ENCODE data around the gene MYRIP. TPM values are rescaled to one million over a fixed set of nuclear protein-coding genes. Genes with fewer than 3 reads are reported as not detected.

MYRIP gene
- polyA plus RNA-seq, 1 of the 3 experiments (the other 2 are of a cell fraction) = 1.2 TPM

DNA sequence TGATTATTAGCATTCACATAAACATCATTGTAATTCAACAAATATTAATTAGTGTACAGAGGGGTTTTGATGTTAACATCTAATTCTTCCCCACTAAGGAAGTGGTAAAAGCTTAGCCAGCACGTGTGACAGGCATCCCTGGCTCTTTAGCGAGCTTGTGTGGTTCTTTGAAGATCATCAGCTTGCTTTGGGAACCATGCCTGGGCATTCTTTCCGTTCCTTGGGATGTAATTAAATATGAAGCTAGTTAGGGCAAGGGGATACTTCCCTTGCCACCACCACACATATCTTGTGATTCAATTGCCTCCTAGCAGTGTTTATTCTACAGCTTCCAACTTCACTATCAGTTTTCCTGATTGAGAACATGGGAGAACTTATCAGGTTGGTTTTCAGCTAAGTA lies 246.5 kb downstream of the MYRIP start:
- DNase-seq = no peak
- Histone ChIP-seq H3K4me1 (ENCODE audit: control insufficient read depth in 1 of 2, insufficient read depth in 2 of 2, low read depth in 1 of 2, low read length in 1 of 2) (peaks cover 0 to 3% of the 10 kb centered on the region in 2 experiments; a peak in 2 of 4 replicates), H3K4me3 (ENCODE audit: low read depth in 2 of 2, low read length in 1 of 2) (no peak overlapping the region), H3F3A (replicated peaks; ENCODE audit: insufficient read depth) (no peaks in the 10 kb centered on the region), H3K27me3 (ENCODE audit: insufficient read depth) (no peaks in the 10 kb centered on the region), H3K4me2 (no peak overlapping the region), H4K20me1 (ENCODE audit: insufficient read depth) (no peaks in the 10 kb centered on the region), H3K9me3 (0 out of 2 replicates have a peak, but pooled peaks cover 2% of the 10 kb centered on the region), H3K36me3 (replicated peaks in 1 of 2; ENCODE audit: control insufficient read depth in 1 of 2, insufficient read depth in 2 of 2, low read length in 1 of 2) (no peaks in the 10 kb centered on the region), H3K9ac (no peak overlapping the region), H3K9me2 (no peaks in the 10 kb centered on the region), H3K27ac (ENCODE audit: low read depth in 2 of 2, low read length in 1 of 2) (no peak overlapping the region), H2AFZ (ENCODE audit: low read depth) (no peak overlapping the region), H3K79me2 (ENCODE audit: insufficient read depth) (no peaks in the 10 kb centered on the region)
- 69% methylated on average over 3 of the region's 3 CpGs for WGBS (ENCODE audit: low lambda C conversion rate)
- TF ChIP-seq SMC3 (IDR thresholded peaks at IDR 0.05; ENCODE audit: low read depth, low read length) (no peak), RAD21 (IDR thresholded peaks at IDR 0.05; ENCODE audit: low read length) (no peak), USF2 (IDR thresholded peaks at IDR 0.05; ENCODE audit: borderline replicate concordance, low read depth, low read length) (no peak), PBX3 (IDR thresholded peaks at IDR 0.05) (no peak)
- POLR2A ChIA-PET = no interaction called here
- CTCF ChIA-PET = interaction anchor here (0.8 to 1.2 kb wide), 2 partner anchors 9 to 12 kb away, joined by 3 read pairs; no protein-coding TSS in a partner anchor

- H2AFZ ChIP-seq (ENCODE audit: low read depth) = no peak overlapping the region
- H3K4me1 ChIP-seq (ENCODE audit: control insufficient read depth in 1 of 2, insufficient read depth in 2 of 2, low read depth in 1 of 2, low read length in 1 of 2) = peaks cover 0 to 3% of the 10 kb centered on the region in 2 experiments; a peak in 2 of 4 replicates
- DNase-seq = no peak
- no peaks in the 10 kb centered on the region for H3K9me3 ChIP-seq
- H4K20me1 ChIP-seq (ENCODE audit: insufficient read depth) = no peaks in the 10 kb centered on the region
- no peaks in the 10 kb centered on the region for H3K79me2 ChIP-seq (ENCODE audit: insufficient read depth)
- ChIA-PET POLR2A (no interaction called here), CTCF (no interaction called here)
- H3K27ac ChIP-seq (ENCODE audit: low read depth in 2 of 2, low read length in 1 of 2) = no peak overlapping the region
- H3K9ac ChIP-seq = no peak overlapping the region
- TF ChIP-seq CTCF (IDR thresholded peaks at IDR 0.05) (no peak), MXI1 (IDR thresholded peaks at IDR 0.05; ENCODE audit: low read depth, low read length) (no peak)
- H3K4me2 ChIP-seq = no peak overlapping the region
- H3K27me3 ChIP-seq (ENCODE audit: insufficient read depth) = no peaks in the 10 kb centered on the region
- no peaks in the 10 kb centered on the region for H3F3A ChIP-seq (replicated peaks; ENCODE audit: insufficient read depth)
- H3K36me3 ChIP-seq (replicated peaks in 1 of 2; ENCODE audit: control insufficient read depth in 1 of 2, insufficient read depth in 2 of 2, low read length in 1 of 2) = no peaks in the 10 kb centered on the region
- WGBS (ENCODE audit: low lambda C conversion rate) = 62% methylated on average over 2 of the region's 2 CpGs
- H3K9me2 ChIP-seq = no peaks in the 10 kb centered on the region
- no peak overlapping the region for H3K4me3 ChIP-seq (ENCODE audit: low read depth in 2 of 2, low read length in 1 of 2)
These were observed 247.7 kb downstream of the MYRIP start for GRCh38 chr3:40057077-40057476.

DNA sequence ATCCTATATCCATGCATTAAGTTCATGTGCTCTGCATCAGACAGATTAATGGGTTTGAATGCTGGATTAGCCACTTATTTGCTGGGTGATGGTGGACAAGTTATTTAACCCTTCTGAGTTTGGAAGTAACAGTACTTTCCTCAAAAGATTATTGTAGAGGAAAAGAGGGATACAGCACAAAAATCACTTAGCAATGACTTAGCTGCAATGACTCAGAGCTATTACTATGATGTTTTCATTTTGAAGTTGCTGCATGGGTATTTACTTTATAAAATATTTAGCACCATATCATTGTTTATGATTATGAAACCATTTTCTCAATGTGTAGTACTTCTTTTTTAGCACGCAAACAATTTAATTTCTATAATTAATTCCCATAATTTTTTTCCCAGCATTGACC lies 248.4 kb downstream of the MYRIP start:
- H3K36me3 ChIP-seq (replicated peaks in 1 of 2; ENCODE audit: control insufficient read depth in 1 of 2, insufficient read depth in 2 of 2, low read length in 1 of 2) = no peaks in the 10 kb centered on the region
- 82% methylated on average over 1 of the region's 1 CpG for WGBS (ENCODE audit: low lambda C conversion rate)
- no peaks in the 10 kb centered on the region for H3K27me3 ChIP-seq (ENCODE audit: insufficient read depth)
- H3K4me2 ChIP-seq = no peak overlapping the region
- H3K27ac ChIP-seq (ENCODE audit: low read depth in 2 of 2, low read length in 1 of 2) = no peak overlapping the region
- no peaks in the 10 kb centered on the region for H4K20me1 ChIP-seq (ENCODE audit: insufficient read depth)
- no peaks in the 10 kb centered on the region for H3K79me2 ChIP-seq (ENCODE audit: insufficient read depth)
- no peak overlapping the region for H3K9ac ChIP-seq
- H3F3A ChIP-seq (replicated peaks; ENCODE audit: insufficient read depth) = no peaks in the 10 kb centered on the region
- H3K4me1 ChIP-seq (ENCODE audit: control insufficient read depth in 1 of 2, insufficient read depth in 2 of 2, low read depth in 1 of 2, low read length in 1 of 2) = peaks cover 0 to 3% of the 10 kb centered on the region in 2 experiments; a peak in 2 of 4 replicates
- DNase-seq = no peak
- no peaks in the 10 kb centered on the region for H3K9me3 ChIP-seq
- CTCF ChIA-PET = no interaction called here
- no peak overlapping the region for H3K4me3 ChIP-seq (ENCODE audit: low read depth in 2 of 2, low read length in 1 of 2)
- POLR2A ChIA-PET = no interaction called here
- no peak overlapping the region for H2AFZ ChIP-seq (ENCODE audit: low read depth)
- H3K9me2 ChIP-seq = no peaks in the 10 kb centered on the region
- TF ChIP-seq ELF1 (IDR thresholded peaks at IDR 0.05) = no peak
- TF ChIP-seq FOXJ3 (CRISPR knock-in tag; IDR thresholded peaks at IDR 0.05) = no peak
- no peak for TF ChIP-seq NRF1 (IDR thresholded peaks at IDR 0.05; ENCODE audit: low read depth, low read length)
- TF ChIP-seq TAF1 (IDR thresholded peaks at IDR 0.05; ENCODE audit: borderline replicate concordance, low read depth, low read length) = no peak
- no peak for TF ChIP-seq TEAD4 (IDR thresholded peaks at IDR 0.05; ENCODE audit: borderline replicate concordance, insufficient read depth)
- no peak for TF ChIP-seq GABPA (IDR thresholded peaks at IDR 0.05; ENCODE audit: low read depth)
- TF ChIP-seq FOSL2 (IDR thresholded peaks at IDR 0.05; ENCODE audit: borderline replicate concordance, low read depth) = no peak
- no peak for TF ChIP-seq POLR2AphosphoS5 (IDR thresholded peaks at IDR 0.05; ENCODE audit: low read depth, low read length)
- TF ChIP-seq JUND (IDR thresholded peaks at IDR 0.05) = no peak
- TF ChIP-seq USF2 (IDR thresholded peaks at IDR 0.05; ENCODE audit: borderline replicate concordance, low read depth, low read length) = no peak
- TF ChIP-seq NFIC (IDR thresholded peaks at IDR 0.05; ENCODE audit: borderline replicate concordance) = no peak
- no peak for TF ChIP-seq FOXM1 (IDR thresholded peaks at IDR 0.05; ENCODE audit: low read depth)
- no peak for TF ChIP-seq CHD2 (IDR thresholded peaks at IDR 0.05; ENCODE audit: low read length, partially characterized antibody)
- TF ChIP-seq RXRA (IDR thresholded peaks at IDR 0.05; ENCODE audit: borderline replicate concordance, low read depth) = no peak
- TF ChIP-seq RAD21 (IDR thresholded peaks at IDR 0.05; ENCODE audit: low read length) = no peak
- TF ChIP-seq EP300 (IDR thresholded peaks at IDR 0.05; ENCODE audit: borderline replicate concordance in 1 of 2, low read depth in 1 of 2, low read length in 1 of 2) = no peak

Data from SK-N-SH (cell line).